Activated CD4-positive, CD25-positive, alpha-beta regulatory T cell (primary cell): ENCODE data around the gene KCTD17.

ENCODE experiments used
- DNase-seq, 4 experiments: peaks; one replicate each; lab custom pipeline; 2025; lab: John Stamatoyannopoulos, UW

The KCTD17 gene, protein sequence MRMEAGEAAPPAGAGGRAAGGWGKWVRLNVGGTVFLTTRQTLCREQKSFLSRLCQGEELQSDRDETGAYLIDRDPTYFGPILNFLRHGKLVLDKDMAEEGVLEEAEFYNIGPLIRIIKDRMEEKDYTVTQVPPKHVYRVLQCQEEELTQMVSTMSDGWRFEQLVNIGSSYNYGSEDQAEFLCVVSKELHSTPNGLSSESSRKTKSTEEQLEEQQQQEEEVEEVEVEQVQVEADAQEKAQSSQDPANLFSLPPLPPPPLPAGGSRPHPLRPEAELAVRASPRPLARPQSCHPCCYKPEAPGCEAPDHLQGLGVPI

DNA sequence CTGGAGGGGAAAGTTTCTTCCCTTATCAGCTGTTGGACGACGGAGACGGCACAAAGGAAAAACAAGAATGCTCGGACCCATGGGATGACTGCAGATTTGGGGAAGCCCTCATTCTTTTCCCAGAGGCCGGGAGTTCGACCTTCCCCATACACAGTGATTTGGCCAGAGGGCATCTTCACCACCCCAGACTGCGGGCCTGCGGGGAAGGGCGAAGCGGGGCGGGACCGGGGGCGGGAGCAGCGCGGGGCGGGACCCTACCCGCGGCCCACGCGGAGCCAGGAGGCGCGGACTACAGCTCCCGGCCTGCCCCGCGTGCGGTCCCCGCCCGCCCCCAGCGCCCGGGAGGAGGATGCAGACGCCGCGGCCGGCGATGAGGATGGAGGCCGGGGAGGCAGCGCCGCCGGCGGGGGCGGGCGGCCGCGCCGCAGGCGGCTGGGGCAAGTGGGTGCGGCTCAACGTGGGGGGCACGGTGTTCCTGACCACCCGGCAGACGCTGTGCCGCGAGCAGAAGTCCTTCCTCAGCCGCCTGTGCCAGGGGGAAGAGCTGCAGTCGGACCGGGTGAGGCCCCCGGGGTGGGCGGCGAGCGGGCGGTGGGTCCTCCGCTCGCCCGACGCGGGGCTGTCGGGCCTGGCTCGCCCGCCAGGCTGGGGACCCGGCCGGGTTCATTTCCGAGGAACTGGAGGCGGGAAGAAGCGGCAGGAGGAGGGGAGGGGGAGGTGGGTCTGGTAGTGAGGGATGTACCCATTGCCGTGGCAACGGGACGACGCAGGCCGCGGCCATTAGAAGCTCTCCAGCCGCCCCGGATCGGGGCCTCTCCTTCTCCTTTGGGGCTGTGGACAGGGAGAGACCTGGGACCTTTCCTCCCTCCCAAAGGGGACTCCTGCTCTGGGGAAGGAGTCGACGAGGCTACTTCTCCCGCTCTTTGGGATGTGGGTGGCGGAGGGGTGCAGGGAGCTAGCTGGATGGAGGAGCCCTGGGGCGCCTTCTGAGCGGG is at the start of gene KCTD17:
TSS of gene KCTD17 (plus strand) at position 352 of the 995 bp plus-strand sequence. CDS start at position 371, 19 bp downstream.
- peak; percentile 54 to 68 (median 62) for DNase-seq

DNA sequence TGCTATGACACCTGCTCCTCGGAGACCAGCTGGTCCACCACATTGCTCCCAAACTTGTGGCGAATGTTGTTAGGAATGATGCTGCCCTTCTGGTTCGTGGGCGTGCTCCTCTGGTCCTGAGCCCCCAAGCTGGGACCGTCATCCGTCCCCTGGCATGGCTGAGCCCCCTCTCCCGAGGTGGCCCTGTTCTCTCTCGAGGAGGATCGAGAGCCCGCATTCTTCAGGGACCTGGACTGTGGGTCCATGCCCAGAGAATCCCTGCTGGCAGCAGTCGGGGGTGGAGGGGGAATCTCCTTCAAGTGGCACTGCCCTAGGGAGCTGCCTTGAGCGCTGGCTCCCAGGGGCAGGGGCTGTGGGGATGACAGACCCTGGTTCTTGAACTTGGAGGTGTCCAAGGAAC is 49.7 kb upstream of the KCTD17 start:
- DNase-seq: no peak

DNA sequence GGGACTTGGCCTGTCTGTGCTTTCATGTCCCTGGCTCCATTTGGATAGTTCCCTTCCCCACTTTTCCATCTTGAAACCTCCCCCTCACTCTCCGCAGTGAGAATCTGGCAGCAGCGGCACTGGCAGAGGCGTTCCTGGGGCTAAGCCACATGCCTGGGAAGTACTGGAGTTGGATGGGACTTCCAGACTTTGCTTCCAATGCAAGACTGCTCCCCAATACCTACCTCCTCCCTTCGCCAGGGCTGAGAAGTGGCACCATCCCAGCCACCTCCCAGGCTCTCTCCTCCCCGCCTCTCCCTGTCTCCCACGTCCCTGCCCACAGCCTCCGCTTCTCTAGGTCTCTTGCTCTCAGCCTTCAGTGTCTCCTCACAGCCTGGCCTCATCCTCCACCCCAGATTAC is 48.9 kb upstream of the KCTD17 start:
- DNase-seq: no peak

DNA sequence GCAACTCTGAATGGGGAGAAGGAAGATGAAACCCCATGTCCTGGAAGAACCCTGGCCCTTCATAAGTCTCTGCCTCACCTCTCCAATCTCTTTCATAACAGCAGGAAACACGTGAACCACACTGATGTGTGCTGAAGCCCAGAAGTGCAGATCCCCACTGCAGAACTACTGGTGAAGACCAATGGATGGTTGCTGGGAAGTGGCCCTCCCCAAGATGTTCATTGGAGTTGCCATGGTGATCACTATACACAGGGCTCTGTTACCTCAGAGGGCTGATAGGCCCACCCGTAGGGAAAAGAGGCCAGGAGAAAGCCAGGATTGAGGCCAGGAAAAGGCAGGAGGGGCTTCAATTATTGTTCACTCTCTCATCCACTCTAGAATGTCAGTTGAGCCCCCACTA is 43.9 kb upstream of the KCTD17 start:
- no peak for DNase-seq

DNA sequence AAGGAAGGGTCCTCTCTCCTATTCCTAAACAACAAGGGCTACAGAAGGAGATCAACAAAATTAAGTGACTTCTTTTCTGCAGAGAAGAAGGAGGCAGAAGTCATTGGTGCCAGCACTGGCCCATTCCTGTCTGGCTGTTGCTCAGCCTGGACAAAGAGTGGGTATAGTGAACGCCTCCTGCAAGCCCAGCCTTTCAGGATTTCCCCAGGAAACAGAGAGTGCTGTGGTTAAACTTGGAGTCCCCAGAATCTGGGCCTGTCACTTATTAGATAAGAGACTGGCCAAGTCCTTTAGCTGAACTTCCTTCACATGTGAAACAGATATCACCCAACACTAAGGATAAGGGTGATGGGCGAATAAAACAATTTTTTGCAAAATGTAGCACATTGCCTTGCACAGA is 43.2 kb upstream of the KCTD17 start:
- no peak for DNase-seq

DNA sequence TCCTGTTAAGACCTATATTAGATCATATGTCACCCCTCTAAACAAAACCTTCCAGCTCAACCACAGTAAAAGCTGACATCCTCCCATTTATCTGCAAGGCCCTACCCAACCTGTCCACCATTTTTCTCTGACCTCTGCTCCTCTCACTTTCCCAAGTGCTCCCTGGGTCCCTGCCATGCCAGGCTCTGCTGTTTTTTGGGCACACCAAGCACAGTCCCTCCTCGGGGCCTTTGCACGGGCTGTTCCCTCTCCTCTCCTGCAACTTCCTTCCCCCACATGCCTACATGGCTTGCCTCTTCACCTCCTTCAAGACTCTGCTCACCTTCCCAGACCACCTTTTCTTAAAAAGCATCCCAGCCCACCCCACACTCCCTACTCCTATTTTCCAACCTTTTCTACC is 42.1 kb upstream of the KCTD17 start:
- no peak for DNase-seq

DNA sequence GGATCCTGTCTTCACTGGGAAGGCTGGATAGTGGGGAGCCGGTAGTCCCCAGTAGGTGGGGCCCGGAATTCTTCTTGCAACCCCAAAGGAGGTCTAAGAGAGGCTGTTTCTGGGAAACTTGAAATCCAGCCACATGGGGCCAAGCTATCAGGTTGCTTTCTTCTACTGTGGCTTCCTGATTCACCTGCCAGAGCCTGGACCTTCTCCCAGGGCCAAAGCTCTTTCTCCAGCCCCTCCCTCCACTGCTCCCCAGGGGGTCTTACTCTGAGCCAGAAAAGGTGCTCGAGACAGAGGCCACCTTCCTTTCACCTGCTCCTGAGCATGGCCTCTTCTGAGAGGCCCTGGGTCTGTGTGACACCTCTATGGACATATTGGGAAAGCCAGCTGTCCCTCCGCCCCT is 41.4 kb upstream of the KCTD17 start:
- no peak for DNase-seq

DNA sequence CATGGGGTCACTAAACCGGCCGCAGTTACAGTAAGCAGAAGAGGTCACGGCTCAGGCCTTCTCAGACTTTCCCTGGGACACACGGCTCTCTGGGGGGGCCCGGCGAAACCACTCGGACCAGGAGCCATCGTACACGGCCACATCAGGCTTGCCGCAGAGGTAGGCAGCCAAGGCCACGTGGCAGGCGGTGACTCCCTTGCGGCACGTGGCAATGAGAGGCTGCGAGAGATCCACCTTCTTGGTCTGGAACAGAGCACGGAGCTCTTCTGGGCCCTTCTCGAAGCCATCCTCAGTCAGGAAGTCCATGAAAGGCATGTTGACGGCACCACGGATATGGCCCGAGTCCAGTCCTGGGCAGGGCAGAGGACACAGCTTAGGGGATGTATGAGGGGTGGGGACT is 40.6 kb upstream of the KCTD17 start:
- DNase-seq: no peak

DNA sequence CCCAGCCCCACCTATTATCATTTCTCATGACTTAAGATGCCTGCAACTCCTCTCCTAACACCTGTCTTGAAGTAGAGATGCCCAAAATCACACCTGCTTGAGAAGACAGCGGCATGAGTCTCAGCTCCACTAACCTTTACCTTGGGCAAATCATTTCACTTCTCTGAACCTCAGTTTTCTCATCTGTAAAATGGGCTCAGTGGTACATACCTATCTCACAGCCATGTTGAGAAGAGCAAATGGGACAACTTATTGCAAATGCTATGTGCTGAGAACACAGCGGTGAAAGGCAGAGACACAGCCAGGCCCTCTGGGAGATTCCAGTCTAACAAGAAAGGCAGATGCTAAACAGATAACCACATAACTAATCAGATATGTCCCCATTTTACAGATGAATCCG is 40.1 kb upstream of the KCTD17 start:
- no peak for DNase-seq

DNA sequence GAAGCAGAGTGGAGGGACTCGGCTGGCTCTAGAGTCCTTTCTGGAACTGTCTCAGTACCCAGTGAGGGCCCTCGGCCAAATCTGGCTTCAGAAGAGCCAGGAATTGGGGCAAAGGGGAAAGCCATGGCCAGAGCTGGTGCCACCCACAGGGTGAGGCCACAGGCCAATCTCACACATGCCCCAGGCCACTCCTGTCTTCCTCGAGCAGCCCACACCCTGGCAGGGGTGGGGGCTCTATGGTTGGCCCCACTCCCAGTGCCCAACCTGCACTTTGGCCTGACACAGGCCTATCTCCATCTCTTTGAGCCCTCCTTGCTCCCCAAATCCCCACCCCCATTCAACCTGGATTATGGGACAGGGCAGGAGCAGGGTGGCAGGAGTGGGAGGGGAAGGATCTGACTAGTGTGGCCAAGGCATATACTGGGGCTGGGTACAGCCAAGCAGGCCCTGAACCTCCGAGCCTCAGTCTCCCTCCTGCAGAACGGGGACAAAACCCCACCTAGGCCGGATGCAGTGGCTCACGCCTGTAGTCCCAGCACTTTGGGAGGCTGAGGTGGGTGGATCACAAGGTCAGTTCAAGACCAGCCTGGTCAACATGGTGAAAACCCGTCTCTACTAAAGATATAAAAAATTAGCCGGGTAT is 39.2 kb upstream of the KCTD17 start:
- DNase-seq: no peak

DNA sequence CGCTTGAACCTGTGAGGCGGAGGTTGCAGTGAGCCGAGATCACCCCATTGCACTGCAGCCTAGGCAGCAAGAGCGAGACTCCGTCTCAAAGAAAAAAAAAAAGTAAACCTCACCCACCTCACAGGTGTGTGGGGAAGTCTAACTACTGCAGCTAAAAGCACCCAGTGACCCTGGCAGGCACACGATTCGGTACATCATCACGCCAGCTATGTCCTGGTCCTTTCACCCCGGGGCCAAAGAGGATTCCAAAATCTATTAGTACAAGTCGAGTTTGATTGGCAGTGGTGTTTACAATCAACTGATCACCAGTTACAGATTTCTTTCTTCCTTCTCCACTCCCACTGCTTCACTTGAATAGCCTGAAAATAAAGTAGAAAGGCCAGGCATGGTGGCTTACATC is 38.6 kb upstream of the KCTD17 start:
- DNase-seq: no peak

DNA sequence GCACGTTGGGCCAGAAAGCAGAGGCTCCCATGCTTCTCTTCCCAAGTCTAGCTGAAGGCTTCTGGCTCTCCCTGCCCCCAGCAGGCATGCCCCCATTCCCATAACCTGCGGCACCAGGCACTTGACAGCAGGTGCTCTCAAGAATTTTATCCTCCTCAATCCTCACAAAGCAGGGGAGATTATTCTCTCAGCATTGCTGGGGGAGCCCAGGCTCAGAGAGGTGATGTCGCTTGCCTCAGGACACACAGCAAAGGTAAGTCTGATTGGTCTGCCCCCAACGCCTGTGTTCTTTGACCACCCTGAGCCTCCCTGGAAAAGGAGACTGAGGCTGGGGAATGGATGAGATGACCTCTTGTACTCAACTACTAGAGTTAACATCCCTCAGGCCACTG is 37.1 kb upstream of the KCTD17 start:
- DNase-seq: no peak

DNA sequence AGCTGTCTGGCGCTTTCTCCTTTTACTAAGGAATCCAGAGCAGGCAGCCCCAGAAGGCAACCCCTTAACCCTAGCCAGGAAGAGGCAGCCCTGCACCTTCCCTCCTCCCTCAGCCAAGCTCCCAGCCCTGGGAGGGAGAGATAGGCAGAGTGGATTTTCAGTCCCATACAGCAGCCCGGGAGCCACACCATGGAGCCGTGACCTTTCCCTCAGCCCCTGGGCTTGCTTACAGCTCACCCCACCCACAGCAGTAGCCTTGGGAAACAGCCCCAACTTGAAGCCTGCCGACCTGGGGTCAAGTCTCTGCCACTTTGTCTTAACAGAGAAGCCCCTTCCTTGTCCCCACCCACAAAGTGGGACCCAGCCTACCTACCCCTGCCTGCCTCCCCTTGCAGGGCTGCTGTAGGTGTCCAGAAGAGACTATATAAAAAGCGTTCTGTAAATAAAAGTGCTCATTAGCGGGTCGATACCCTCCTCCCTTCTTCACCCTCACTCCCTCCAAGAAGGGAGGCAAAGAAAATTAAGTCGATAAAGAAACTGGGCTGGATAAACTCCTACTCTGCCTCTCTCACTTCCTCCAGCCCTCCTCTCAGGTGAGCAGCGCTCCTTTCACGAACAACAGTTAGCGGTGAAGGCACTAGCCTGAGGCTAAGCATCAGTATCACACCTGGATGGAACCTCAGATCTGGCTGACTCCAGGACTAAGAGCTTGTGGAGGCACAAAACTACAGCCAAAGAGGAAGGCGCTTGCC is 36.5 kb upstream of the KCTD17 start:
- no peak for DNase-seq

DNA sequence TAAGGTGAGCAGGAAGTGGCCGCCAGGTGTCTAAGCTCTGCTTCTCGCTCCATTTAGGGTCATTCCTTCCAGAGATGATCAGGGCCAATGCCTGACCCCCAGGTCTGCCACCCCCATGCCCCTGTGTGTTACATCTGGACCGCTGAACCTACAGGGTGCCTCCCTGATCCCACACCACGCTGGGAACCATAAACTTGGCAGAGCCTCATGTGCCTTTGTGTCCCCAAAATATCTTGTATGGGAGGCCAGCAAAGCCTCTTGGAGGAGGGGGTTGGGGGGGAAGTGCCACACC is 36.0 kb upstream of the KCTD17 start:
- DNase-seq: no peak

DNA sequence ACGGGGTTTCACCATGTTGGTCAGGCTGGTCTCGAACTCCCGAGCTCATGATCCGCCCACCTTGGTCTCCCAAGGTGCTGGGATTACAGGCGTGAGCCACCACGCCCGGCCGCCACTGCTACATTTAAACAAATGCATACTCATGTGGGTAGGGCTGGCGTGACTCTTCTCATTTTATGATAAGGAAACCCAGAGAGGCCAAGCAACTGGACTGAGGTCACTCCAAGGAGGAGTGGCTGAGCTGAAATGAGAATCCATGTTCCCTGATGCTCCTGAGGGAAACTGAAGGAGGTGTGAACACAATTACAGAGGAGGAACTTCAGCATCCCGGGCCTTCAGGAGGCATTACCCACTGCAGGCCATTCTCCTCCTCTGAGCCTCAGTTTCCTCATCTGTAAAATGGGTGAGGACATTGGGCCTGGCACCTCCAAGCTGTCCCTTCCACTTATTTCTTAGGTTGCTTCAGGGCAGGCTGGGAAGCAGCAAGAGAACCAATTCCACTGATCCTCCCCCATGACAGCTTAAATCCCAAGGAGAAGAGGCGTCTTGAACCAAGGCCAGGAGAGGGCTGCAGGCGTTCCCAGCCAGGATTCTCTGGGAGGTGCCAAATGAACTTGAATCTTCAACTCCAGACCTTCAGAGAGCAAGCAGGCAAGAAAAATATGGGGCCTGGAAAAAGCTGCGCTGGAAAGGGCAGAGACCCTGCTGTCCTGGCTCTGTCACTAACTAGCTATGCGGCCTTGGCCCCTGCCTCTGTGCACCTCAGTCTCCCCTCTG is 35.2 kb upstream of the KCTD17 start:
- no peak for DNase-seq

DNA sequence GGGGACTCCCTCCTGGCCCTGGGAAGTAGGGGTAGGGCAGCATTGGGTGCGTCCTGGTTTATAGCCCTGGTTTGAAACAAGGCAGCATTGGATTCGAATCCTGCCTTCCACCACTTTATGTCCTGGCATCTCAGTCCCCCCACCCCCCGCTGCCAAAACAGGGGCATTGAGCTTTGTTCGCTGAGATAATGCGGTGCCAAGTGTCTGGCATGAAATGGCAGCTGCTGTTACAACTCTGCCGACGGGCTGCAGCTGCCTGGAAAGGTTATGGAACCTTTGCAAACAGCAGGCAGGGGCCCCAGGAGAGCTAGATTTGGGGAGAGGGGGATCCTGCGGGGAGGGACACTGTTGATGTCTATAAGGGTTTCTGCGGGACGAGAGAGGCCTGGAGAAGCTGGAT is 34.2 kb upstream of the KCTD17 start:
- DNase-seq: no peak

DNA sequence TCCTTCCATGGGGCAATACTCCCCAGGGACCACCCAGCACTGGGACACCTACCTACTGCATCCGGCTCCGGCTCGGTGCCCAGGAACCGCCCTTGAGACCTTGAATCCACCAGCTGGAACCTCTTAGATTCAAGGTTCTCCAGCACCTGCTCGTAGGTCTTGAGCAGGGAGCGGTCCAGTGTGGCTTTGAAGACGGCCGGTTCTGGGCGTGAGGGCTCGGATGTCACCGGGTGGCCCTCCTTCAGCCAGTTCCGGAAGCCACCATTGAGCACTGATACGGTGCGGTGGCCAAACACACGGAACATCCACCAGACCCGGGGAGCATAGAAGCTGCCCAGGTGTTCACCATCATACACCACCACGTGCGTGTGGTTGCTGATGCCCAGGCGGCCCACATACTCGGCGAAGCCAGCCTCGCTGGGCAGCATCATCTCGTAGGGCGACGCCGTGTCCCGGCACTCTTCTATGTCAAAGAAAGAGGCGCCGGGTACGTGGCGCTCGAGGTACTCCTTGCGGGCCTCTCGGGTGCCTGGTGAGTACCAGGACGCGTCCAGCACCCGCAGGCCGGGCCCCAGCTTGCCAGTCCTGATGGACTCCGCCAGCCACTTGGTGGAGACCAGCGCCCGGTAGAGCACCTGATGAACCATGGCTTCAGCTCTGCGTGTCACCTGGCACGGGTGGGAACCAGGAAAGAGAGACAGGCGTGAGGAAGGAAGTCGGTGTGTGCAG is 33.3 kb upstream of the KCTD17 start:
- DNase-seq: no peak

DNA sequence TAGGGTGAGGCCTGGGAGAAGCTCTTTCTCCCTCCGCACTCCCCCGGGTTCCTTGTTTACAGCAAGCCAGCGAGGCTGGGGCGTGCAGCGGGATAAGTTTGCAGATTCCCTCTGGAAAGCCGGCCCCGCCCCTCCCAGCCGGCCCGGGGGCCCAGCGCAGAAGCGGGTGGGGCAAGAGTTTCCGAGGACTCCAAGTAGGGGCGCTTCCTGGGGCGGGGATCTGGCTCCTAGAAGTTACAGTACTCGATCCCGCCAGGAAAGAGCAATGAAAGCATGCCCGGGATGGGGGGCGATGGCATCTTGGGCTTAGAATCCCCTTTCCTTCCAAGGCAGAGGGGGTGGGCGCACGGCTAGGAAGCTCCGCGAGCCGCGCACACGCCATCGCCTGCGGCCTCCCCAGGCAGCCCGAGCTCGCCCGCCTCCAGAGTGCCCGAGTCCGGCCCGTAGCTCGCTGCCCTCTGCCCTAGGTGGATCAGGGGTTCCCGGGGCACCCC is 32.7 kb upstream of the KCTD17 start:
- no peak for DNase-seq

DNA sequence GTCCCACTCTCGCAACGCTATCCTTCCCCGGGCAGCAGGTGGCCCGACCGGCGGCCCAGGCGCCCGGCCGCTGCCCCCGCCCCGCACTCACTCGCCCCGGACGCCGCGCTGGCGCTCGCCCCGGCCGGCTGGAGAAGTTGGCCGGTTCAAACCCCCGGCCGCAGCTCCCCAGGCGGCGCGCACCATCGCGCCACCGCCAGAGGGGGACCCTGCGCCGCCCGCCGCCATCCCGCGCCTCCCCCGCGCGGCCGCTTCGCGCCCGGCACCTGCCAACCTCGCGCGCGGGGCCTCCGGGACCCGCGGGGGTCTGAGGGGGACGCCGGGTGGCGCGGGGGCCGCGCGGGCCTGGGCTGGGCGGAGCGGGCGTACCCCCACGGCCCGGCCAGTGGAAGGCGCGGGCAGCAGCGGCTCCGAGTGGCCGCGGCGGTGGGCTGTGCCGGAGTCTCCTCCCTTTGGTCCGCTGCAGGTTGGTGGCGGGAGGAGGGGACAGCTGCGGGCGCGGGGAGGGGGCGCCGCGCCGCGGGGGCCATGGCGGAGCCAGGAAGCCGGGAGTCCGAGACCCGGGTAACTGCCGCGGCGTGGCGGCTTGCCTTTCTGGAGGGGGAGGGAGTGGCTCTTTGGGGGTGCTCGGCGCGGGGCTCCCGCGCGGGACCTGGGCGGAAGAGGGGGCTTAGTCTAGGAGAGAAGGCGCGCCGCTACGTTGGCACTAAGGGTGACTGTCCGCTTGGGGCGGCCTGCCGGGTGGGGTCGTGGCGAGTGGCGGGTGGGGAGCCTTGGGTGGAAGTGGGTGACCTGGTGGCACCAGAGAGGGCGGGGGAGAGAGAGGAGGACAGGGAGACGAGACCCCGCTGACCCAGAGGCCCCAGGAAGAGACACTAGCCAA is 32.0 kb upstream of the KCTD17 start, which contains the start of the genes MPST and TST:
TSS of gene MPST (plus strand) at position 434 of the 883 bp plus-strand sequence. CDS start at position 529, 95 bp downstream.
TSS of gene TST (minus strand) at position 139 of the 883 bp plus-strand sequence. CDS start 715 bp downstream, outside the sequence.
- DNase-seq: peak; percentile 12 to 34 (median 29)
